Endothelial cell (in vitro differentiated cells): Measurements from ENCODE around the gene SYNGR3. TPM values are rescaled to one million over a fixed set of nuclear protein-coding genes. Genes with fewer than 3 reads are reported as not detected.
A peak's percentile ranks its signal among the peaks of the same experiment; 100 is the strongest.

Source experiments
- DNase-seq: peaks from one replicate; pipeline ENCODE4 v3.0.0; 2021; ENCODE audit warnings: low spot score
- H3K27ac Mint-ChIP-seq: one replicate; pipeline ENCODE4 v1.8.0; 2021; ENCODE audit warnings: mixed read lengths, inconsistent platforms; ENCODE audit not compliant: unreplicated experiment
- H3K27me3 Mint-ChIP-seq: one replicate; pipeline ENCODE4 v1.8.0; 2021; ENCODE audit warnings: mild to moderate bottlenecking, moderate library complexity, mixed read lengths, inconsistent platforms; ENCODE audit not compliant: unreplicated experiment
- H3K36me3 Mint-ChIP-seq: one replicate; pipeline ENCODE4 v1.8.0; 2021; ENCODE audit warnings: mild to moderate bottlenecking, low read depth, mixed read lengths, inconsistent platforms; ENCODE audit not compliant: unreplicated experiment
- H3K4me1 Mint-ChIP-seq: one replicate; pipeline ENCODE4 v1.8.0; 2021; ENCODE audit warnings: mild to moderate bottlenecking, mixed read lengths, inconsistent platforms; ENCODE audit not compliant: unreplicated experiment
- H3K4me3 Mint-ChIP-seq: one replicate; pipeline ENCODE4 v1.8.0; 2021; ENCODE audit warnings: mild to moderate bottlenecking, mixed read lengths, inconsistent platforms; ENCODE audit not compliant: unreplicated experiment
- H3K9me3 Mint-ChIP-seq: one replicate; pipeline ENCODE4 v1.8.0; 2021; ENCODE audit warnings: mixed read lengths, inconsistent platforms; ENCODE audit not compliant: unreplicated experiment
- CTCF ChIP-seq: fragments of 200-600 bp; sonication (generic); IDR thresholded peaks from one replicate; pipeline ENCODE4 v1.5.0; 2021; ENCODE audit warnings: antibody characterized with exemption; ENCODE audit not compliant: unreplicated experiment
- long read RNA-seq: library from polyadenylated mRNA; unstranded; transcript quantifications from one replicate; pipeline ENCODE4 v2.0.0, GENCODE V29; 2020; ENCODE audit not compliant: unreplicated experiment
- total RNA-seq: library from RNA; stranded (reverse); fragmentation: NEBNext Ultra II Directional; extraction: Animal tissue kit (Norgen Biotek cat#: 25700); gene quantifications from one replicate; pipeline ENCODE4 v1.2.1, GENCODE V29; 2021; ENCODE audit not compliant: unreplicated experiment

The SYNGR3 gene
- 0.82 TPM for total RNA-seq
- long read RNA-seq, result 0 reads

GRCh38 chr16:1989209-1990100 is at the start of gene SYNGR3:
Gene SYNGR3 (plus strand): TSS chr16:1989970. CDS start chr16:1990103, 133 bp downstream.
- Mint-ChIP-seq H3K9me3 (no peaks in the 10 kb centered on the region), H3K27ac (no peak within 1 kb of the TSS), H3K36me3 (peaks cover 5% of the 10 kb centered on the region), H3K4me3 (peak within 1 kb of the TSS; percentile 48), H3K27me3 (peaks cover 27% of the 10 kb centered on the region), H3K4me1 (peaks cover 7% of the 10 kb centered on the region)
- DNase-seq, result no peak
- no peak for TF ChIP-seq CTCF

- no peak for TF ChIP-seq CTCF
- no peaks in the 10 kb centered on the region for H3K4me1 Mint-ChIP-seq
- H3K27ac Mint-ChIP-seq, result no peak overlapping the region
- no peaks in the 10 kb centered on the region for H3K9me3 Mint-ChIP-seq
- H3K36me3 Mint-ChIP-seq, result peaks cover 5% of the 10 kb centered on the region
- no peak for DNase-seq
- no peak overlapping the region for H3K4me3 Mint-ChIP-seq
- H3K27me3 Mint-ChIP-seq, result peaks cover 10% of the 10 kb centered on the region
Measured at GRCh38 chr16:1940273-1941161, 49.3 kb upstream of the SYNGR3 start.

GRCh38 chr16:1941162-1942046 is 48.4 kb upstream of the SYNGR3 start:
- Mint-ChIP-seq H3K27me3 (peaks cover 12% of the 10 kb centered on the region), H3K4me1 (no peaks in the 10 kb centered on the region), H3K4me3 (peak overlapping the region; percentile 51), H3K9me3 (no peaks in the 10 kb centered on the region), H3K27ac (no peak overlapping the region), H3K36me3 (peaks cover 5% of the 10 kb centered on the region)
- DNase-seq, result peak; percentile 49
- TF ChIP-seq CTCF, result peak; percentile 14

GRCh38 chr16:1942047-1942809 is 47.5 kb upstream of the SYNGR3 start:
- peaks cover 10% of the 10 kb centered on the region for H3K27me3 Mint-ChIP-seq
- peaks cover 5% of the 10 kb centered on the region for H3K36me3 Mint-ChIP-seq
- no peak overlapping the region for H3K27ac Mint-ChIP-seq
- no peak for DNase-seq
- no peaks in the 10 kb centered on the region for H3K4me1 Mint-ChIP-seq
- no peaks in the 10 kb centered on the region for H3K9me3 Mint-ChIP-seq
- TF ChIP-seq CTCF, result no peak
- H3K4me3 Mint-ChIP-seq, result peak overlapping the region; percentile 86
